ENCODE measurements around the gene UBB. TPM values are rescaled to one million over a fixed set of nuclear protein-coding genes. Genes with fewer than 3 reads are reported as not detected.

The UBB gene
- total RNA-seq, 1 donor from 2014 or later, result 1,031 TPM

DNA sequence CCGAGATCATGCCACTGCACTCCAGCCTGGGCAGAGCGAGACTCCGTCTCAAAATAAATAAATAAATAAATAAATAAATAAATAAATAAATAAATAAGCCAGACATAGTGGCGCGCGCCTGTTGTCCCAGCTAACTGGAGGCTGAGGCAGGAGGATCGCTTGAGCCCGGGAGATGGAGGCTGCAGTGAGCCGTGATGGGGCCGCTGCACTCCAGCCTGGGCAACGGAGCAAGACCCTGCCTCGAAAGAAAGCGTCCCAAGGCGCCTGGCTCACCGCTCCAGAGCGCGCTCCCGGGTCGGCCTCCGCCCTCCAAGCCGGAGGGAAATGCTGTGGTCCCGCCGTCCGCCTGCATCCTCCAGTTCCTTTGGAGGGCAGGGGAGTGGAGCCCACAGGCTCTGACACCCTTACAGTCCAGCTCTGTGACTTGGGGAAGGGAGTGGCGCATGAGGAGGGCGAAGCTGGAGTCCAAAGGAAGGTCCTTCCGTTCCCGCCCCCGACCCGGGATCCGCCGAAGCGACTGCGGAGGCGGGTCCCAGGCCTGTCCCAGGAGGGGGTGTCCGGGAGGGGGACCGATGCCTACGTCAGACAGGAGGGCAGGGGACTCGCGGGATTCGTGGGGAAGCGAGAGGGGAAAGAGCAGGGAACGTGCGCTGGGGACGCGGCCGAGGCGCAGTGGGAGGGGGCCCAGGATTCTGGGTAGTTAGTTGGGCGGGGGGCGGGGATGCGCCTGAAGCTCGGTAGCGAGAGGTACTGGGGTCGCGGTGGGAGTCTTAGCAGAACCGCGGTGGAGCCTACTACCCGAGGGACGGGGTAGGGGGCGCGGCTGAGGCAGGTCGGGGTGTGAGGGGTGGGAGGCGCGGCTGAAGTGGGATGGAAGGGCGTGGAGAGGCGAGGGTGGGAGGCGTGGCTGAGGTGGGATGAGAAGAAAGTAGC, 26.1 kb downstream of the UBB start:
- peak overlapping the region; percentile 61 for H3K4me3 Mint-ChIP-seq
- TF ChIP-seq, protein P1, sequence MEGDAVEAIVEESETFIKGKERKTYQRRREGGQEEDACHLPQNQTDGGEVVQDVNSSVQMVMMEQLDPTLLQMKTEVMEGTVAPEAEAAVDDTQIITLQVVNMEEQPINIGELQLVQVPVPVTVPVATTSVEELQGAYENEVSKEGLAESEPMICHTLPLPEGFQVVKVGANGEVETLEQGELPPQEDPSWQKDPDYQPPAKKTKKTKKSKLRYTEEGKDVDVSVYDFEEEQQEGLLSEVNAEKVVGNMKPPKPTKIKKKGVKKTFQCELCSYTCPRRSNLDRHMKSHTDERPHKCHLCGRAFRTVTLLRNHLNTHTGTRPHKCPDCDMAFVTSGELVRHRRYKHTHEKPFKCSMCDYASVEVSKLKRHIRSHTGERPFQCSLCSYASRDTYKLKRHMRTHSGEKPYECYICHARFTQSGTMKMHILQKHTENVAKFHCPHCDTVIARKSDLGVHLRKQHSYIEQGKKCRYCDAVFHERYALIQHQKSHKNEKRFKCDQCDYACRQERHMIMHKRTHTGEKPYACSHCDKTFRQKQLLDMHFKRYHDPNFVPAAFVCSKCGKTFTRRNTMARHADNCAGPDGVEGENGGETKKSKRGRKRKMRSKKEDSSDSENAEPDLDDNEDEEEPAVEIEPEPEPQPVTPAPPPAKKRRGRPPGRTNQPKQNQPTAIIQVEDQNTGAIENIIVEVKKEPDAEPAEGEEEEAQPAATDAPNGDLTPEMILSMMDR (IDR thresholded peaks at IDR 0.05), result no peak
- no peaks in the 10 kb centered on the region for H3K36me3 Mint-ChIP-seq (ENCODE audit: low read depth)
- H3K27ac Mint-ChIP-seq, result no peak overlapping the region
- peaks cover 19% of the 10 kb centered on the region for H3K4me1 Mint-ChIP-seq
- H3K9me3 Mint-ChIP-seq, result no peaks in the 10 kb centered on the region
- peaks cover 15% of the 10 kb centered on the region for H3K27me3 Mint-ChIP-seq
- no peak for ATAC-seq (ENCODE audit: low read depth)
- intact Hi-C loops (cut with micrococcal nuclease), result no loop called here
- ChIA-PET CTCF (no interaction called here), POLR2A (interaction anchor here (0.6 to 1.3 kb wide), 2 partner anchors 9 to 121 kb away, joined by 3 read pairs; no protein-coding TSS in a partner anchor)
- DNase-seq, result no peak

DNA sequence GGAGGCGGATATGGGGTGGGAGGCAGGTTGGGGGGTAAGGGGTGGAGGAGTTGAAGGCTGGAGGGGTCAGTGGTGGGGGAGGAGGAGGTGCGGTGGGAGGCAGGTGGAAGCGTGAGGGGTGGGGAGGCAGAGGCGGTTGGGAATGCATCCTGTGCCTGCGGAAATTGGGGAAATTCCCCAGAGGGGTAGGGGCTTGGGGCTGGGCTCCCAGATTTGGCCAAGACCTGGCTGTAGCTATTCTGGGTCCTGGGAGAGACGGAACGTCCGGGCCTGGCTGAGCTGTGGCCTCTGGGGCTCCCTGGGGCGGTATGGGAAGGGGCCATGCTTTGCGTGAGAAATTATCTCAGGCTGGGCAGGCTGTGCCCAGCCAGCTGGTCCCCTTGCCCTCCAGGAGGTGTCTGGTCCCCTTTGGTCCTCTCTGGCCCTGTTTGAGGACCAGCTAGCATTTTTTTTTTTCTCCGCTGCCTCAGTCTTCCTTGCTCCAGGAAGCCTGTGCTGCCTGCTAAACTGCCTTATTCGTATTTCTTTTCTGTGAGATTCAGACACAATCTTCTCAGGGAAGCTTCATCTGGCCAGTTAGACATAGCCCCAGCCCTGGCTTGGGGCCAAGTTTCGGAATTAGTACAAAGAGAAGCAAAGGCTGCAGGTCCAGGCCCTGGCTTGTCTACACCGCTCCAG, 27.2 kb downstream of the UBB start:
- ATAC-seq (ENCODE audit: low read depth), result peak; percentile 85
- peak overlapping the region; percentile 36 for H3K4me3 Mint-ChIP-seq
- POLR2A ChIA-PET, result interaction anchor here (0.6 to 1.1 kb wide), 3 partner anchors 9 to 120 kb away, joined by 3 to 4 read pairs (median 3); no protein-coding TSS in a partner anchor

GRCh38 chr17:16415031-16415924, 34.4 kb downstream of the UBB start, which contains the start of gene TRPV2:
TRPV2 (plus strand) TSS chr17:16415571; CDS start chr17:16417669, 2,098 bp downstream.
- Mint-ChIP-seq H3K27ac (peak within 1 kb of the TSS; percentile 97), H3K36me3 (ENCODE audit: low read depth) (peaks cover 23% of the 10 kb centered on the region), H3K4me1 (peaks cover 41% of the 10 kb centered on the region), H3K9me3 (no peaks in the 10 kb centered on the region), H3K4me3 (peak within 1 kb of the TSS; percentile 95), H3K27me3 (no peaks in the 10 kb centered on the region)
- peak; percentile 41 for ATAC-seq (ENCODE audit: low read depth)
- CTCF ChIA-PET, result interaction anchor here (0.6 to 4.1 kb wide), 17 partner anchors 13 to 129 kb away, joined by 3 to 64 read pairs (median 4); partner anchors contain the start of gene UBB
- TF ChIP-seq, protein P1 (IDR thresholded peaks at IDR 0.05), result no peak
- peak; percentile 51 for DNase-seq
- intact Hi-C loops (cut with micrococcal nuclease), result loop anchor here (1.0 kb wide), 3 partner anchors 23 to 52 kb away; no protein-coding TSS in a partner anchor
- POLR2A ChIA-PET, result interaction anchor here (0.6 to 7.2 kb wide), 18 partner anchors 8 to 201 kb away, joined by 3 to 105 read pairs (median 6); partner anchors contain the start of genes CENPV and UBB

More for the DNA sequence above, 27.2 kb downstream of the UBB start:
- DNase-seq, result peak; percentile 34
- CTCF ChIA-PET, result no interaction called here
- Mint-ChIP-seq H3K27ac (no peak overlapping the region), H3K27me3 (peaks cover 15% of the 10 kb centered on the region), H3K9me3 (no peaks in the 10 kb centered on the region), H3K36me3 (ENCODE audit: low read depth) (no peaks in the 10 kb centered on the region), H3K4me1 (peaks cover 19% of the 10 kb centered on the region)
- intact Hi-C loops (cut with micrococcal nuclease), result loop anchor here (1.0 kb wide), 1 partner anchor 10 kb away; no protein-coding TSS in a partner anchor
- TF ChIP-seq, protein P1 (IDR thresholded peaks at IDR 0.05), result no peak

DNA sequence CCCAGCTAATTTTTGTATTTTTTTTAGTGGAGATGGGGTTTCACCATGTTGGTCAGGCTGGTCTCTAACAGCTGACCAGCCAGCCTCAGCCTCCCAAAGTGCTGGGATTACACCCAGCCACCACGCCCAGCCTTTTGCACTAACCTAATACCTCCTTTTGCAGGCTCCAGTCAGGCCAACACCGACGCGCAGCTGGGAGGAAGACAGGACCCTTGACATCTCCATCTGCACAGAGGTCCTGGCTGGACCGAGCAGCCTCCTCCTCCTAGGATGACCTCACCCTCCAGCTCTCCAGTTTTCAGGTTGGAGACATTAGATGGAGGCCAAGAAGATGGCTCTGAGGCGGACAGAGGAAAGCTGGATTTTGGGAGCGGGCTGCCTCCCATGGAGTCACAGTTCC, 36.5 kb downstream of the UBB start:
- ChIA-PET POLR2A (interaction anchor here (0.7 to 7.2 kb wide), 4 partner anchors 11 to 129 kb away, joined by 3 to 105 read pairs (median 44); partner anchors contain the start of gene UBB), CTCF (interaction anchor here (4.0 to 4.1 kb wide), 2 partner anchors 31 to 53 kb away, joined by 29 to 64 read pairs; no protein-coding TSS in a partner anchor)
- ATAC-seq (ENCODE audit: low read depth), result no peak
- Mint-ChIP-seq H3K4me3 (no peak overlapping the region), H3K27me3 (no peaks in the 10 kb centered on the region), H3K27ac (peak overlapping the region; percentile 97), H3K36me3 (ENCODE audit: low read depth) (peaks cover 38% of the 10 kb centered on the region), H3K9me3 (no peaks in the 10 kb centered on the region), H3K4me1 (peaks cover 43% of the 10 kb centered on the region)
- no peak for DNase-seq
- intact Hi-C loops (cut with micrococcal nuclease), result loop anchor here (2.0 kb wide), 2 partner anchors 119 to 131 kb away; no protein-coding TSS in a partner anchor
- TF ChIP-seq, protein P1 (IDR thresholded peaks at IDR 0.05), result no peak

Measured in activated B cell treated with CpG ODN at 0.5 μM for 24 hours (primary cell).